Measurements from ENCODE around the gene TEX38. TPM values are rescaled to one million over a fixed set of nuclear protein-coding genes. Genes with fewer than 3 reads are reported as not detected.

TEX38 gene
- total RNA-seq (2022) (not detected in 2 replicates), Bru-seq, nascent RNA (not detected), BruChase-seq, experiment 1, labeled RNA remaining after a 2-hour chase (percentile 20 among the genes with signal in this experiment), BruChase-seq, experiment 2, labeled RNA remaining after a 6-hour chase (not detected)
- long read RNA-seq = 0 reads

DNA sequence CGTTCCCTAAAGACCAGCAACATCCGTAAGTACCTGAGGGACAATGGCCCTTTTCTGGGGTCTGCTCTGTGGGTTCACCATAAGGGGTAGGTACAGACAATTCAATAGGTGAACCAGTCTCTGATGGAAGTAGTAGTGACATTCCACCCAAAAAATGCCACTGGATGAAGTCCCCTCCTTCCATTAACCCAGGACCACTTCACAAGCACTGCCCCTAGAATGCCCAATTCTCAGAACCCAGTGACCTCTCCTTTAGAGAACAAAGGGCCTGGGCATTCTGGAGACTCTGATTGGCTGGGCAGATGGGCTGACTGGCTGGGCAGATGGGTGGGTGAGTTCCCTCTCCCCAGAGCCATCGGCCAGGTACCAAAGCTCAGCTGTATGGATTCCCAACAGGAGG lies at the start of gene TEX38:
TSS of gene TEX38 (plus strand) at position 301 of the 400 bp plus-strand sequence. CDS start at position 382, 81 bp downstream.
- BruUV-seq (replicated peaks) = no TSS peak
- POLR2A ChIA-PET = interaction anchor here (0.6 kb wide), 1 partner anchor 120 kb away, joined by 3 read pairs; no protein-coding TSS in a partner anchor

DNA sequence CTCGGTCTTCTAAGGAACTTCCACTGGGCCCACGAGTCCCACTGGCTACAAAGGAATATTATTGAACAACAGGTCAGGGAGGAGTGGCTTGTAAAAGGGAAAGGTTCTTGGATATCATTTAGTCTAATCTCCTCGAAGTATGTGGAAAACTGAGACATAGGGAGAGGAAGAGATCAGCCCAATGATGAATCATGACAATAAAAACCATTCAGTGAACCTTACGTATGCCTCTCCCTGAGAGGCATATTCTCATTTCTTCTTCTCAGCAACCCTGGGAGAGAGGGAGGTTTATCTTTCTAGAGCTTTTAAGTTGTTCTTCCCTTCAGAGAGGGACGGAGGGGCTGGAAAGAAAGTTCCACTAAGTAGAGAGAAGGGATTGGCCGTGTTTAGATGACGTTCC lies 49.7 kb upstream of the TEX38 start:
- Histone ChIP-seq H3K4me1 (peaks cover 9% of the 10 kb centered on the region; the same call in 1 of the 2 replicates), H3K4me3 (ENCODE audit: low read depth, low read length) (no peak overlapping the region), H3K9me3 (no peaks in the 10 kb centered on the region), H3K36me3 (ENCODE audit: control insufficient read depth, insufficient read depth, low read length) (no peaks in the 10 kb centered on the region), H3K27me3 (replicated peaks; ENCODE audit: control insufficient read depth, insufficient read depth, low read length) (no peaks in the 10 kb centered on the region)
- Mint-ChIP-seq H3K9me3 (ENCODE audit: unreplicated experiment) (no peaks in the 10 kb centered on the region), H3K27ac (ENCODE audit: unreplicated experiment) (no peak overlapping the region), H3K27me3 (ENCODE audit: insufficient read depth, unreplicated experiment) (no peaks in the 10 kb centered on the region), H3K4me3 (ENCODE audit: unreplicated experiment) (no peak overlapping the region), H3K36me3 (ENCODE audit: insufficient read depth, unreplicated experiment) (peaks cover 6% of the 10 kb centered on the region), H3K4me1 (ENCODE audit: low read depth, unreplicated experiment) (peaks cover 13% of the 10 kb centered on the region)
- intact Hi-C loops (cut with micrococcal nuclease; ENCODE audit: unreplicated experiment) = loop anchor here (1.0 kb wide), 1 partner anchor 103 kb away; no protein-coding TSS in a partner anchor
- ChIA-PET POLR2A (no interaction called here), CTCF (interaction anchor here (1.2 to 1.4 kb wide), 2 partner anchors 18 to 103 kb away, joined by 4 to 6 read pairs; partner anchors contain the start of gene MKNK1)
- DNase-seq = no peak
- TF ChIP-seq, protein P1, sequence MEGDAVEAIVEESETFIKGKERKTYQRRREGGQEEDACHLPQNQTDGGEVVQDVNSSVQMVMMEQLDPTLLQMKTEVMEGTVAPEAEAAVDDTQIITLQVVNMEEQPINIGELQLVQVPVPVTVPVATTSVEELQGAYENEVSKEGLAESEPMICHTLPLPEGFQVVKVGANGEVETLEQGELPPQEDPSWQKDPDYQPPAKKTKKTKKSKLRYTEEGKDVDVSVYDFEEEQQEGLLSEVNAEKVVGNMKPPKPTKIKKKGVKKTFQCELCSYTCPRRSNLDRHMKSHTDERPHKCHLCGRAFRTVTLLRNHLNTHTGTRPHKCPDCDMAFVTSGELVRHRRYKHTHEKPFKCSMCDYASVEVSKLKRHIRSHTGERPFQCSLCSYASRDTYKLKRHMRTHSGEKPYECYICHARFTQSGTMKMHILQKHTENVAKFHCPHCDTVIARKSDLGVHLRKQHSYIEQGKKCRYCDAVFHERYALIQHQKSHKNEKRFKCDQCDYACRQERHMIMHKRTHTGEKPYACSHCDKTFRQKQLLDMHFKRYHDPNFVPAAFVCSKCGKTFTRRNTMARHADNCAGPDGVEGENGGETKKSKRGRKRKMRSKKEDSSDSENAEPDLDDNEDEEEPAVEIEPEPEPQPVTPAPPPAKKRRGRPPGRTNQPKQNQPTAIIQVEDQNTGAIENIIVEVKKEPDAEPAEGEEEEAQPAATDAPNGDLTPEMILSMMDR (IDR thresholded peaks at IDR 0.05; ENCODE audit: insufficient read depth in 1 of 2, low read depth in 1 of 2, low read length in 1 of 2, severe bottlenecking in 1 of 2, unreplicated experiment in 1 of 2) = no peak
- BruUV-seq (replicated peaks) = no TSS peak

More for the DNA sequence above, at the start of gene TEX38:
- Histone ChIP-seq H3K4me1 (no peaks in the 10 kb centered on the region), H3K9me3 (no peaks in the 10 kb centered on the region), H3K4me3 (ENCODE audit: low read depth, low read length) (no peak within 1 kb of the TSS), H3K36me3 (ENCODE audit: control insufficient read depth, insufficient read depth, low read length) (no peaks in the 10 kb centered on the region), H3K27me3 (replicated peaks; ENCODE audit: control insufficient read depth, insufficient read depth, low read length) (no peaks in the 10 kb centered on the region)
- no peak within 1 kb of the TSS for H3K4me3 Mint-ChIP-seq (ENCODE audit: unreplicated experiment)
- H3K36me3 Mint-ChIP-seq (ENCODE audit: insufficient read depth, unreplicated experiment) = no peaks in the 10 kb centered on the region
- no peak within 1 kb of the TSS for H3K27ac Mint-ChIP-seq (ENCODE audit: unreplicated experiment)
- DNase-seq = no peak
- H3K4me1 Mint-ChIP-seq (ENCODE audit: low read depth, unreplicated experiment) = peaks cover 10% of the 10 kb centered on the region
- CTCF ChIA-PET = no interaction called here
- intact Hi-C loops (cut with micrococcal nuclease; ENCODE audit: unreplicated experiment) = no loop called here
- H3K9me3 Mint-ChIP-seq (ENCODE audit: unreplicated experiment) = no peaks in the 10 kb centered on the region
- no peaks in the 10 kb centered on the region for H3K27me3 Mint-ChIP-seq (ENCODE audit: insufficient read depth, unreplicated experiment)
- TF ChIP-seq, protein P1 (IDR thresholded peaks at IDR 0.05; ENCODE audit: insufficient read depth in 1 of 2, low read depth in 1 of 2, low read length in 1 of 2, severe bottlenecking in 1 of 2, unreplicated experiment in 1 of 2) = no peak

DNA sequence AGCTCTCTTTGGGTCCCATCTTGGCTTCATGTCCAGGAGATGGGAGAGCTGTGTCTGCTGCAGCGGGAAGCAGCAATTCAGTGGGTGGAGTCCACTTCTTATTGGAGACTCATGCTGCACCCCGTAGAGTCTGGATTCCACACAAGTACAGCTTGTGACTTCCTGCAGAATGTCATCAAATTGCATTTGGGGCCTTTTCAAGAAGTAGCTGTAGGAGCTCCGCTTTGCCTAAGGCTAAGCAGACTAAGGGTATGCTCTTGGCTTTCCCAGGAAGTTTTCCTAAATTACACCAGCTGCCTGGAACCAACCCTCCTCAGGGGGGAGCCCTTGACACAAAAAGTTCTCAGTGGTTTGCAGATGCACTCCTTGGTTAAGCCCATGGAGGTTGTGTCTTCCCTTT lies 49.3 kb upstream of the TEX38 start:
- TF ChIP-seq, protein P1 (IDR thresholded peaks at IDR 0.05; ENCODE audit: insufficient read depth in 1 of 2, low read depth in 1 of 2, low read length in 1 of 2, severe bottlenecking in 1 of 2, unreplicated experiment in 1 of 2) = peak in 1 of 2 experiments; percentile 40
- H3K4me1 ChIP-seq = peaks cover 9% of the 10 kb centered on the region; the same call in 1 of the 2 replicates
- H3K27me3 ChIP-seq (replicated peaks; ENCODE audit: control insufficient read depth, insufficient read depth, low read length) = no peaks in the 10 kb centered on the region
- ChIA-PET POLR2A (no interaction called here), CTCF (interaction anchor here (1.2 to 1.4 kb wide), 2 partner anchors 18 to 103 kb away, joined by 4 to 6 read pairs; partner anchors contain the start of gene MKNK1)
- Mint-ChIP-seq H3K4me3 (ENCODE audit: unreplicated experiment) (no peak overlapping the region), H3K4me1 (ENCODE audit: low read depth, unreplicated experiment) (peaks cover 9% of the 10 kb centered on the region), H3K27me3 (ENCODE audit: insufficient read depth, unreplicated experiment) (no peaks in the 10 kb centered on the region), H3K27ac (ENCODE audit: unreplicated experiment) (no peak overlapping the region), H3K9me3 (ENCODE audit: unreplicated experiment) (no peaks in the 10 kb centered on the region), H3K36me3 (ENCODE audit: insufficient read depth, unreplicated experiment) (peaks cover 3% of the 10 kb centered on the region)
- intact Hi-C loops (cut with micrococcal nuclease; ENCODE audit: unreplicated experiment) = loop anchor here (1.0 kb wide), 1 partner anchor 103 kb away; no protein-coding TSS in a partner anchor
- H3K9me3 ChIP-seq = no peaks in the 10 kb centered on the region
- peak in 1 of 2 experiments; percentile 49 for DNase-seq
- no peaks in the 10 kb centered on the region for H3K36me3 ChIP-seq (ENCODE audit: control insufficient read depth, insufficient read depth, low read length)
- no peak overlapping the region for H3K4me3 ChIP-seq (ENCODE audit: low read depth, low read length)
- BruUV-seq (replicated peaks) = no TSS peak

Data from Caco-2 (cell line).